Immature natural killer cell (primary cell): ENCODE measurements around the gene KLHL29. TPM values are rescaled to one million over a fixed set of nuclear protein-coding genes. Genes with fewer than 3 reads are reported as not detected.

ENCODE experiments used
- DNase-seq, 3 donors: peaks; one replicate each; pipeline ENCODE4 v3.0.0; 2022; ENCODE audit warnings: mixed read lengths in 1 of 3
- H3K27ac Mint-ChIP-seq, 6 donors: one replicate each; pipeline ENCODE4 v1.8.0; 2020; ENCODE audit warnings: mixed read lengths in 6 of 6, mild to moderate bottlenecking in 5 of 6, inconsistent platforms in 4 of 6, moderate library complexity in 3 of 6
- H3K27me3 Mint-ChIP-seq, 3 donors: one replicate each; pipeline ENCODE4 v1.8.0; 2020 to 2021; ENCODE audit warnings: low read depth in 3 of 3, mild to moderate bottlenecking in 3 of 3, mixed read lengths in 3 of 3, moderate library complexity in 3 of 3, inconsistent platforms in 1 of 3
- H3K36me3 Mint-ChIP-seq, 3 donors: one replicate each; pipeline ENCODE4 v1.8.0; 2020; ENCODE audit warnings: mixed read lengths in 3 of 3, inconsistent platforms in 2 of 3, mild to moderate bottlenecking in 2 of 3
- H3K4me1 Mint-ChIP-seq, 2 donors: one replicate each; pipeline ENCODE4 v1.8.0; 2020; ENCODE audit warnings: inconsistent platforms in 2 of 2, mild to moderate bottlenecking in 2 of 2, mixed read lengths in 2 of 2, moderate library complexity in 1 of 2
- H3K4me3 Mint-ChIP-seq, 5 donors: one replicate each; pipeline ENCODE4 v1.8.0; 2020; ENCODE audit warnings: mild to moderate bottlenecking in 5 of 5, mixed read lengths in 5 of 5, inconsistent platforms in 3 of 5, moderate library complexity in 3 of 5
- H3K9me3 Mint-ChIP-seq, 6 donors: one replicate each; pipeline ENCODE4 v1.8.0; 2020; ENCODE audit warnings: mild to moderate bottlenecking in 6 of 6, mixed read lengths in 6 of 6, inconsistent platforms in 4 of 6, moderate library complexity in 3 of 6
- polyA plus RNA-seq, 3 donors: library from polyadenylated mRNA; unstranded; fragments of 300-500 nt; fragmentation: Illumina TruSeq; gene quantifications; one replicate each; pipeline ENCODE4 v1.2.3, GENCODE V29; 2021

The KLHL29 gene
- polyA plus RNA-seq, 3 donors from 2014 or later, result 0.02 to 0.41 TPM; not detected in 1

- Mint-ChIP-seq H3K27ac (no peak overlapping the region), H3K4me3 (no peak overlapping the region)
Measured at GRCh38 chr2:23591111-23591510, 206.1 kb downstream of the KLHL29 start.

GRCh38 chr2:23592061-23592685, 207.2 kb downstream of the KLHL29 start:
- Mint-ChIP-seq H3K27me3 (peaks cover 0 to 2% (median 0%) of the 10 kb centered on the region in 3 donors), H3K27ac (no peak overlapping the region)
- no peak for DNase-seq

More at GRCh38 chr2:23591111-23591510, 206.1 kb downstream of the KLHL29 start:
- Mint-ChIP-seq H3K4me1 (no peaks in the 10 kb centered on the region), H3K9me3 (no peaks in the 10 kb centered on the region), H3K36me3 (no peaks in the 10 kb centered on the region), H3K27me3 (peaks cover 0 to 2% (median 0%) of the 10 kb centered on the region in 3 donors)
- DNase-seq, result no peak

GRCh38 chr2:23592898-23593751, 208.1 kb downstream of the KLHL29 start:
- DNase-seq, result no peak
- Mint-ChIP-seq H3K4me1 (no peaks in the 10 kb centered on the region), H3K9me3 (no peaks in the 10 kb centered on the region)

More at GRCh38 chr2:23592061-23592685, 207.2 kb downstream of the KLHL29 start:
- H3K4me1 Mint-ChIP-seq, result no peaks in the 10 kb centered on the region
- no peaks in the 10 kb centered on the region for H3K9me3 Mint-ChIP-seq
- H3K36me3 Mint-ChIP-seq, result no peaks in the 10 kb centered on the region
- no peak overlapping the region for H3K4me3 Mint-ChIP-seq

GRCh38 chr2:23593752-23594459, 208.9 kb downstream of the KLHL29 start:
- Mint-ChIP-seq H3K4me3 (no peak overlapping the region), H3K4me1 (no peaks in the 10 kb centered on the region), H3K27me3 (peaks cover 0 to 5% (median 0%) of the 10 kb centered on the region in 3 donors), H3K9me3 (no peaks in the 10 kb centered on the region), H3K27ac (no peak overlapping the region), H3K36me3 (no peaks in the 10 kb centered on the region)
- no peak for DNase-seq

More at GRCh38 chr2:23592898-23593751, 208.1 kb downstream of the KLHL29 start:
- no peaks in the 10 kb centered on the region for H3K36me3 Mint-ChIP-seq
- no peak overlapping the region for H3K27ac Mint-ChIP-seq
- H3K4me3 Mint-ChIP-seq, result no peak overlapping the region
- peaks cover 0 to 5% (median 0%) of the 10 kb centered on the region in 3 donors for H3K27me3 Mint-ChIP-seq

- Mint-ChIP-seq H3K27ac (no peak overlapping the region), H3K36me3 (no peaks in the 10 kb centered on the region), H3K4me3 (no peak overlapping the region), H3K9me3 (no peaks in the 10 kb centered on the region), H3K4me1 (no peaks in the 10 kb centered on the region), H3K27me3 (peaks cover 0 to 5% (median 0%) of the 10 kb centered on the region in 3 donors)
- no peak for DNase-seq
Measured at GRCh38 chr2:23594460-23594825, 209.5 kb downstream of the KLHL29 start.

GRCh38 chr2:23595021-23595420, 210.0 kb downstream of the KLHL29 start:
- Mint-ChIP-seq H3K36me3 (no peaks in the 10 kb centered on the region), H3K4me3 (no peak overlapping the region)

GRCh38 chr2:23595601-23596251, 210.7 kb downstream of the KLHL29 start:
- no peak for DNase-seq
- H3K36me3 Mint-ChIP-seq, result no peaks in the 10 kb centered on the region
- H3K4me3 Mint-ChIP-seq, result no peak overlapping the region
- H3K27ac Mint-ChIP-seq, result no peak overlapping the region
- H3K9me3 Mint-ChIP-seq, result no peaks in the 10 kb centered on the region
- H3K27me3 Mint-ChIP-seq, result peaks cover 0 to 5% (median 0%) of the 10 kb centered on the region in 3 donors
- no peaks in the 10 kb centered on the region for H3K4me1 Mint-ChIP-seq

More at GRCh38 chr2:23595021-23595420, 210.0 kb downstream of the KLHL29 start:
- no peak for DNase-seq
- no peaks in the 10 kb centered on the region for H3K4me1 Mint-ChIP-seq
- no peak overlapping the region for H3K27ac Mint-ChIP-seq
- peaks cover 0 to 5% (median 0%) of the 10 kb centered on the region in 3 donors for H3K27me3 Mint-ChIP-seq
- no peaks in the 10 kb centered on the region for H3K9me3 Mint-ChIP-seq

- peaks cover 0 to 5% (median 0%) of the 10 kb centered on the region in 3 donors for H3K27me3 Mint-ChIP-seq
- no peaks in the 10 kb centered on the region for H3K36me3 Mint-ChIP-seq
- no peak for DNase-seq
- no peaks in the 10 kb centered on the region for H3K9me3 Mint-ChIP-seq
- H3K27ac Mint-ChIP-seq, result no peak overlapping the region
- no peak overlapping the region for H3K4me3 Mint-ChIP-seq
- H3K4me1 Mint-ChIP-seq, result peaks cover 0 to 4% of the 10 kb centered on the region in 2 donors
Measured at GRCh38 chr2:23596316-23596885, 211.4 kb downstream of the KLHL29 start.

GRCh38 chr2:23597687-23598086, 212.7 kb downstream of the KLHL29 start:
- no peak for DNase-seq
- Mint-ChIP-seq H3K27ac (no peak overlapping the region), H3K4me1 (peaks cover 0 to 4% of the 10 kb centered on the region in 2 donors), H3K9me3 (no peaks in the 10 kb centered on the region), H3K36me3 (no peaks in the 10 kb centered on the region), H3K27me3 (peaks cover 0 to 5% (median 3%) of the 10 kb centered on the region in 3 donors), H3K4me3 (no peak overlapping the region)

- H3K36me3 Mint-ChIP-seq, result no peaks in the 10 kb centered on the region
- H3K4me1 Mint-ChIP-seq, result peaks cover 0 to 4% of the 10 kb centered on the region in 2 donors
- no peak overlapping the region for H3K4me3 Mint-ChIP-seq
- H3K27ac Mint-ChIP-seq, result no peak overlapping the region
- DNase-seq, result no peak
- peaks cover 0 to 5% (median 3%) of the 10 kb centered on the region in 3 donors for H3K27me3 Mint-ChIP-seq
- H3K9me3 Mint-ChIP-seq, result no peaks in the 10 kb centered on the region
Measured at GRCh38 chr2:23599006-23599405, 214.0 kb downstream of the KLHL29 start.

- H3K36me3 Mint-ChIP-seq, result no peaks in the 10 kb centered on the region
Measured at GRCh38 chr2:23599667-23600066, 214.7 kb downstream of the KLHL29 start.

GRCh38 chr2:23600346-23600745, 215.4 kb downstream of the KLHL29 start:
- H3K4me3 Mint-ChIP-seq, result no peak overlapping the region
- peaks cover 0 to 4% of the 10 kb centered on the region in 2 donors for H3K4me1 Mint-ChIP-seq
- H3K36me3 Mint-ChIP-seq, result no peaks in the 10 kb centered on the region
- H3K27me3 Mint-ChIP-seq, result peaks cover 0 to 4% (median 3%) of the 10 kb centered on the region in 3 donors
- no peak overlapping the region for H3K27ac Mint-ChIP-seq
- DNase-seq, result no peak
- no peaks in the 10 kb centered on the region for H3K9me3 Mint-ChIP-seq

More at GRCh38 chr2:23599667-23600066, 214.7 kb downstream of the KLHL29 start:
- Mint-ChIP-seq H3K27ac (no peak overlapping the region), H3K4me1 (peaks cover 0 to 4% of the 10 kb centered on the region in 2 donors), H3K9me3 (no peaks in the 10 kb centered on the region), H3K4me3 (no peak overlapping the region), H3K27me3 (peaks cover 0 to 5% (median 3%) of the 10 kb centered on the region in 3 donors)
- no peak for DNase-seq
